Neural cell (in vitro differentiated cells): ENCODE data around the gene LPAR1. TPM values are rescaled to one million over a fixed set of nuclear protein-coding genes. Genes with fewer than 3 reads are reported as not detected.

ENCODE experiments used
- H2AFZ ChIP-seq: fragments of 200-600, 300-800 bp; sonication (generic), shearing (Covaris generic); 2 replicates; pipeline ENCODE4 v1.6.0; 2014; ENCODE audit warnings: low read depth, mild to moderate bottlenecking, antibody characterized with exemption, low read length, moderate library complexity
- H3F3A ChIP-seq: fragments of 200-600 bp; shearing (Covaris generic); 2 replicates; pipeline ENCODE4 v1.6.1; 2016; ENCODE audit warnings: mild to moderate bottlenecking, moderate library complexity, mixed read lengths, antibody characterized with exemption, low read length; ENCODE audit not compliant: insufficient read depth, poor library complexity, severe bottlenecking
- H3K27ac ChIP-seq: fragments of 200-600, 300-800 bp; sonication (generic), shearing (Covaris generic); 2 replicates; pipeline ENCODE4 v1.5.1; 2014; ENCODE audit warnings: mild to moderate bottlenecking, low read length, moderate library complexity
- H3K27me3 ChIP-seq: fragments of 300-800, 200-600 bp; sonication (generic), shearing (Covaris generic); 2 replicates; pipeline ENCODE4 v1.6.0; 2014; ENCODE audit warnings: mild to moderate bottlenecking, low read depth, low read length, moderate library complexity; ENCODE audit not compliant: insufficient read depth
- H3K36me3 ChIP-seq: fragments of 300-800, 200-600 bp; sonication (generic), shearing (Covaris generic); 2 replicates; pipeline ENCODE4 v1.5.1; 2014; ENCODE audit warnings: mild to moderate bottlenecking, antibody characterized with exemption, low read length, moderate library complexity; ENCODE audit not compliant: insufficient read depth
- H3K4me2 ChIP-seq: fragments of 300-800, 200-600 bp; sonication (generic), shearing (Covaris generic); 2 replicates; pipeline ENCODE4 v1.6.0; 2014; ENCODE audit warnings: mild to moderate bottlenecking, low read length
- H3K4me3 ChIP-seq: fragments of 300-800, 200-600 bp; sonication (generic), shearing (Covaris generic); 2 replicates; pipeline ENCODE4 v1.5.1; 2014; ENCODE audit warnings: mild to moderate bottlenecking, low read length, moderate library complexity
- H3K79me2 ChIP-seq: fragments of 200-600 bp; shearing (Covaris generic); replicated peaks from 2 replicates; pipeline ENCODE4 v1.6.0; 2014; ENCODE audit warnings: mild to moderate bottlenecking, low read length, moderate library complexity; ENCODE audit not compliant: insufficient read depth
- H3K9ac ChIP-seq: fragments of 300-800, 200-600 bp; sonication (generic), shearing (Covaris generic); 2 replicates; pipeline ENCODE4 v1.6.1; 2016; ENCODE audit warnings: mild to moderate bottlenecking, low read length, mixed read lengths
- H3K9me2 ChIP-seq: fragments of 200-600 bp; shearing (Covaris generic); 2 replicates; pipeline ENCODE4 v1.6.1; 2016; ENCODE audit warnings: mild to moderate bottlenecking, low read length, mixed read lengths; ENCODE audit not compliant: insufficient read depth
- H3K9me3 ChIP-seq: fragments of 200-600, 300-800 bp; sonication (generic), shearing (Covaris generic); 2 replicates; pipeline ENCODE4 v1.6.1; 2016; ENCODE audit warnings: mild to moderate bottlenecking, mixed run types, low read length, moderate library complexity, mixed read lengths
- H4K20me1 ChIP-seq: fragments of 200-600 bp; shearing (Covaris generic); 2 replicates; pipeline ENCODE4 v1.6.1; 2016; ENCODE audit warnings: mild to moderate bottlenecking, mixed run types; ENCODE audit not compliant: insufficient read depth
- CTCF ChIP-seq: fragments of 450-650 bp; IDR thresholded peaks from 2 replicates; pipeline ENCODE4 v1.5.1; 2014; ENCODE audit warnings: antibody characterized with exemption, mild to moderate bottlenecking, moderate library complexity; ENCODE audit not compliant: poor library complexity, severe bottlenecking
- EP300 ChIP-seq: fragments of 450-650 bp; conservative IDR thresholded peaks from 2 replicates; pipeline ENCODE4 v1.6.1; 2014; ENCODE audit warnings: antibody characterized with exemption, mild to moderate bottlenecking, moderate library complexity; ENCODE audit not compliant: poor library complexity, severe bottlenecking
- EZH2 ChIP-seq: fragments of 200-600, 300-800 bp; shearing (Covaris generic), sonication (generic); IDR thresholded peaks from 2 replicates; pipeline ENCODE4 v1.6.1; 2014; ENCODE audit warnings: antibody characterized with exemption, low read length, borderline replicate concordance, mild to moderate bottlenecking; ENCODE audit not compliant: insufficient read depth, poor library complexity, severe bottlenecking
- MXI1 ChIP-seq: fragments of 450-650 bp; conservative IDR thresholded peaks from 2 replicates; pipeline ENCODE4 v1.6.1; 2014; ENCODE audit warnings: antibody characterized with exemption, mild to moderate bottlenecking; ENCODE audit not compliant: poor library complexity, severe bottlenecking
- POLR2AphosphoS5 ChIP-seq: IDR thresholded peaks from 2 replicates; pipeline ENCODE4 v1.6.1; 2012
- RAD21 ChIP-seq: fragments of 450-650 bp; conservative IDR thresholded peaks from 2 replicates; pipeline ENCODE4 v1.6.1; 2014; ENCODE audit warnings: antibody characterized with exemption, mild to moderate bottlenecking, moderate library complexity
- REST ChIP-seq: IDR thresholded peaks from 2 replicates; pipeline ENCODE4 v1.6.1; 2012; ENCODE audit warnings: borderline replicate concordance
- SMC3 ChIP-seq: fragments of 450-650 bp; conservative IDR thresholded peaks from 2 replicates; pipeline ENCODE4 v1.6.1; 2014; ENCODE audit warnings: antibody characterized with exemption, mild to moderate bottlenecking, moderate library complexity; ENCODE audit not compliant: poor library complexity
- TAF1 ChIP-seq: IDR thresholded peaks from 2 replicates; pipeline ENCODE4 v1.6.1; 2012; ENCODE audit warnings: low read depth
- polyA plus RNA-seq: library from polyadenylated mRNA; depleted of rRNA; stranded (reverse); fragments of >200 nt; gene quantifications from 2 replicates; pipeline ENCODE4 v1.2.3, GENCODE V29; 2014

Gene LPAR1
- polyA plus RNA-seq, 1 donor from 2014 or later = 0.54 TPM

GRCh38 chr9:110911659-110912418 lies 126.4 kb downstream of the LPAR1 start:
- Histone ChIP-seq H3K4me3 (no peak overlapping the region), H4K20me1 (no peaks in the 10 kb centered on the region), H3F3A (no peaks in the 10 kb centered on the region), H3K27me3 (no peaks in the 10 kb centered on the region), H3K4me2 (no peak overlapping the region), H2AFZ (no peak overlapping the region), H3K27ac (no peak overlapping the region), H3K9me2 (no peaks in the 10 kb centered on the region), H3K36me3 (no peaks in the 10 kb centered on the region), H3K9ac (no peak overlapping the region), H3K79me2 (no peaks in the 10 kb centered on the region), H3K9me3 (peaks cover 4% of the 10 kb centered on the region)
- TF ChIP-seq RAD21 (no peak), TAF1 (no peak), POLR2AphosphoS5 (no peak), EZH2 (no peak), REST (no peak), MXI1 (no peak), EP300 (no peak)

GRCh38 chr9:110908894-110909293 lies 129.4 kb downstream of the LPAR1 start:
- peaks cover 4% of the 10 kb centered on the region for H3K9me3 ChIP-seq
- no peak overlapping the region for H2AFZ ChIP-seq
- no peak overlapping the region for H3K27ac ChIP-seq
- H3K9ac ChIP-seq = no peak overlapping the region
- H3F3A ChIP-seq = no peaks in the 10 kb centered on the region
- no peaks in the 10 kb centered on the region for H3K27me3 ChIP-seq
- no peaks in the 10 kb centered on the region for H4K20me1 ChIP-seq
- TF ChIP-seq REST (no peak), EZH2 (no peak), RAD21 (no peak), TAF1 (no peak), MXI1 (no peak), CTCF (no peak), SMC3 (no peak), EP300 (no peak)
- H3K79me2 ChIP-seq = no peaks in the 10 kb centered on the region
- H3K4me2 ChIP-seq = no peak overlapping the region
- no peaks in the 10 kb centered on the region for H3K9me2 ChIP-seq
- H3K4me3 ChIP-seq = no peak overlapping the region
- H3K36me3 ChIP-seq = no peaks in the 10 kb centered on the region
